GM12801 (cell line): ENCODE measurements around the gene ITGB3.

ENCODE experiments used
- CTCF ChIP-seq: IDR thresholded peaks from one replicate; pipeline ENCODE4 v1.5.1; 2011; ENCODE audit warnings: control low read depth; ENCODE audit not compliant: insufficient read length; ENCODE audit errors: extremely low read depth

The ITGB3 gene

GRCh38 chr17:47358652-47359051 lies 105.0 kb downstream of the ITGB3 start:
- no peak for TF ChIP-seq CTCF
